Activated CD4-positive, alpha-beta T cell treated with anti-CD3 and anti-CD28 coated beads, Interleukin-2, amount 10 ng/mL, durations not matched to agents 7 days and 5 days (primary cell): Measurements from ENCODE around the gene MCCC2. TPM values are rescaled to one million over a fixed set of nuclear protein-coding genes. Genes with fewer than 3 reads are reported as not detected.

Experiments
- total RNA-seq, 2 experiments: library from RNA; stranded (reverse); gene quantifications; one replicate each; pipeline ENCODE4 v1.2.3, GENCODE V29; 2021

Gene MCCC2
- total RNA-seq, 2 experiments from 2014 or later = 40.0 to 40.1 TPM

Other genes starting within 250 kb of the MCCC2 start
- gene BDP1, start 131.7 kb upstream of the MCCC2 start, total RNA-seq = 10 to 100 TPM; 32.3 to 34.2 TPM
- gene CARTPT, start 131.9 kb downstream of the MCCC2 start, total RNA-seq = not detected